GM12865 (cell line): ENCODE results near the gene TRAM2.
A peak's percentile ranks its signal among the peaks of the same experiment; 100 is the strongest.

Source experiments
- DNase-seq: peaks from one replicate; pipeline ENCODE4 v3.0.0; 2010; ENCODE audit warnings: low read depth
- H3K4me3 ChIP-seq: 2 replicates; pipeline ENCODE4 v1.5.1; 2011; ENCODE audit warnings: mild to moderate bottlenecking, low read depth, low read length, control low read depth
- CTCF ChIP-seq: IDR thresholded peaks from 2 replicates; pipeline ENCODE4 v1.5.1; 2011; ENCODE audit warnings: low read length, control low read depth, low read depth, inconsistent platforms; ENCODE audit not compliant: insufficient read depth; ENCODE audit errors: missing control alignments

The TRAM2 gene

GRCh38 chr6:52507557-52508260 lies 69.2 kb downstream of the TRAM2 start:
- no peak overlapping the region for H3K4me3 ChIP-seq
- DNase-seq, result no peak
- TF ChIP-seq CTCF, result no peak

- TF ChIP-seq CTCF, result no peak
- no peak overlapping the region for H3K4me3 ChIP-seq
These were observed 70.4 kb downstream of the TRAM2 start for GRCh38 chr6:52506476-52506875.

GRCh38 chr6:52505726-52506409 lies 71.0 kb downstream of the TRAM2 start:
- peak; percentile 32 for TF ChIP-seq CTCF
- no peak overlapping the region for H3K4me3 ChIP-seq
- no peak for DNase-seq

More at GRCh38 chr6:52506476-52506875, 70.4 kb downstream of the TRAM2 start:
- DNase-seq, result no peak

DNA sequence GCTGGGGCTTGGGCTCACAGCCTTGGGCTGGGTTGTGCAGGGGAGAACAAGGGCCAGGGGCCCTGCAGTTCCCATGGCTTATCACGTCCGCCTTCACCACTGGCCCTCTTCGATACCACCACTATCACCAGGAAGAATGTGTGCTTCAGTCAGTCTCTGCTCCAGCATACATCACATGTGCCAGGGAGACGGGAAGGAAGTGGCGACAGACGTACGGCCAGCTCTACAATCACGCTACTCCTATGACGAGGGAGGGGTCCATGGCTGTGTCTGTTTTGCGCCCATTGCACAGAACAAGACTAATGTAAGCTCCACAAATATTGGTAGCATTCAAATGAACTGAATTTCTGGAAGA lies 72.1 kb downstream of the TRAM2 start:
- TF ChIP-seq CTCF, result no peak
- H3K4me3 ChIP-seq, result no peak overlapping the region
- DNase-seq, result no peak

DNA sequence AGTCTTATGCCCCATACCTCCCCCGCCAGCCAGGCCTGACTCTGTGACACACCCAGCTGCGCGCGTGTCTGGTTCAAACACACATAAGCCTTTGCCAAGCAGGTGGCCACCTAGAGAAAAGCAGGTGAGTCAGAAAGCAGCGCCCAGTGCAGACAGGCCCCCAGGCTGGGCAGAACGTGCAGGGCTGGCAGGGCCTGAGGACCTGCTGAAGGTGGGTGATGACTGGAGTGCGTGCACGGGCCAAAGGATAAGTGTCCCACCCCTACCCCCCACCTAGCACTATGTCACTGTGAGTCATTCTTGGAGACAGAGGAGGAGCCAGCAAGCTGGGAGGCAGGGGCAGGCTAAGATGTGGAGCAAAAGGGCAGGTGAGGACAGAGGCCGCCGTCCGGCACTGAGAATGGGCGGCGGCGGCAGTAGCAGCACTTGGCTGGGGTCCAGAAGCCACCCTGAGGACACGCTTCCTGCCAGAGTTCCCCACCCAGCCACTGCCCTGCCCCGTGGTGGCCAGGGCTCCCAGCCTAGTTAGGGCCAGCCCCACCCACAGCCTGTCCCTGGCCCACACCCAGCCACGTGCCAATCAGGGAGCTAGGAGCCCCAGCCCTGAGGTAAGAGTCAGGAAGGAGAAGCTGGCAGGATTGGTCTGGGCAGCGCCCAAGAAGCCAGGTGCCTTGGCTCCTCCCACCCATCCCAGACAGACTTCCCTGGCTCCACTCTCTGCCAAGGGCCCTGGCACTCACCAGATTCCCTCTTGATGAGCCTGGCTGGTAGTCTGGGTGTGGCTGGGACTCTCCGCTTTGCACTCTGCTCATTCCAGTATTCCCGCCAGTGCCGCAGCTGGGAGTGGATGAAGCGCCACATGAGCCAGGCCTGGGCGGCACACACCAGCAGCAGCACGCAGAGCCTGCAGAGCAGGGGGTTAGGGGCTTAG lies 72.7 kb downstream of the TRAM2 start:
- TF ChIP-seq CTCF, result no peak
- no peak for DNase-seq
- no peak overlapping the region for H3K4me3 ChIP-seq

DNA sequence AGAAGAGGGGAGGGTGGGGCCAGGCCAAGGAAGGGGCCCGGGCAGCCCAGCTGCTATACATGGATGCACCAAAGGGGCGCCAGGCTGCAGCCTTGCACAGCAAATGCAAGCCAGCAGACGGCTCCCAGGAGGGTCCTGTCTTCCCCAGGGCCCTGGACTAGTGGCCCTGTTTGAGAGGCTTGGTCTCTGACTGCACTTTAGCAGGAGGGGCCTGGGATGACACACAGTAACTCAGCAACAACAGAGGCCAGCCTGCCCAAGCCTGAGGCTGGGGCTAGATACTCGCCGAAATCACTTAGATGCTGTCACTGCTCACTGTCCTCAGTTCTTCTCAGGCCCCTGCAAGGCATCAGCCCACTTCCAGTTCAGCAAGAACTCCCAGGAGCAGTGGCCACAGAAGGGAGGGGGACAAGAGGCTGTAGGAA lies 73.5 kb downstream of the TRAM2 start:
- DNase-seq, result no peak
- H3K4me3 ChIP-seq, result no peak overlapping the region
- TF ChIP-seq CTCF, result no peak
